Gastroesophageal sphincter (tissue), 4 donors: ENCODE data around the gene CD320. TPM values are rescaled to one million over a fixed set of nuclear protein-coding genes. Genes with fewer than 3 reads are reported as not detected.
"Not testable (repeated sequence)": the region's sequence is repeated elsewhere in the genome, so short reads cannot be mapped to it uniquely, and the experiment has no call there.

Experiments
- ATAC-seq: fragments of 150-250 bp; one replicate; pipeline ENCODE4 v1.9.1; 2016; ENCODE audit warnings: mild to moderate bottlenecking, moderate library complexity
- H3K27ac ChIP-seq, 4 donors: fragments of 200-600 bp; sonication (generic) in 3 of 4; 1 replicate in 3 of 4; 2 replicates in 1 of 4; pipeline ENCODE4 v1.5.1; 2016 to 2019
- H3K27me3 ChIP-seq: fragments of 200-600 bp; sonication (generic); one replicate; pipeline ENCODE4 v1.5.1; 2019
- H3K36me3 ChIP-seq, 2 donors: fragments of 200-600 bp; sonication (generic); one replicate each; pipeline ENCODE4 v1.5.1; 2019; ENCODE audit warnings: control low read depth in 1 of 2
- H3K4me1 ChIP-seq, 3 donors: fragments of 200-600 bp; sonication (generic); 1 replicate in 2 of 3; 2 replicates in 1 of 3; pipeline ENCODE4 v1.5.1; 2016 to 2019; ENCODE audit warnings: control low read depth in 2 of 3
- H3K4me3 ChIP-seq, 2 donors: fragments of 200-600 bp; sonication (generic); one replicate each; pipeline ENCODE4 v1.5.1; 2019; ENCODE audit warnings: mild to moderate bottlenecking in 1 of 2, moderate library complexity in 1 of 2
- H3K9me3 ChIP-seq, 3 donors: fragments of 200-600 bp; sonication (generic); one replicate each; pipeline ENCODE4 v1.5.1; 2017 to 2019; ENCODE audit warnings: control low read depth in 2 of 3
- CTCF ChIP-seq, 4 experiments: fragments of 200-600 bp in 2 of 4; fragments of 450-650 bp in 2 of 4; sonication (generic) in 1 of 4; IDR thresholded peaks; one replicate each; pipeline ENCODE4 v1.5.1; 2017 to 2019; ENCODE audit warnings: antibody characterized with exemption in 4 of 4, mild to moderate bottlenecking in 2 of 4, moderate library complexity in 2 of 4
- EP300 ChIP-seq: sonication (generic); formaldehyde crosslinking; IDR thresholded peaks from one replicate; pipeline ENCODE4 v1.6.1; 2017; ENCODE audit warnings: antibody characterized with exemption, mild to moderate bottlenecking
- POLR2A ChIP-seq, 2 donors: fragments of 450-650 bp; IDR thresholded peaks; one replicate each; pipeline ENCODE4 v1.6.1; 2017; ENCODE audit warnings: antibody characterized with exemption in 2 of 2, mild to moderate bottlenecking in 2 of 2, moderate library complexity in 1 of 2
- POLR2AphosphoS5 ChIP-seq: sonication (generic); formaldehyde crosslinking; IDR thresholded peaks from one replicate; pipeline ENCODE4 v1.6.1; 2017; ENCODE audit warnings: antibody characterized with exemption
- WGBS, 2 donors: methylation state at CpG; one replicate each; pipeline ENCODE4 v1.1.5; 2018; ENCODE audit warnings: low coverage in 1 of 2; 5-methylcytosine and 5-hydroxymethylcytosine counted together
- total RNA-seq, 4 donors: library from RNA; depleted of rRNA; stranded (reverse); fragments of >200 nt; gene quantifications; one replicate each; pipeline ENCODE4 v1.1.0, GENCODE V29; 2016

CD320 gene
- total RNA-seq, 4 donors from 2014 or later = 25.4 to 58.5 (median 40.8) TPM

GRCh38 chr19:8319807-8320520 is 11.8 kb upstream of the CD320 start:
- no peak for ATAC-seq
- 64 to 77% methylated on average over 10 to 19 of the region's 19 CpGs for WGBS, 2 donors
- no peak for TF ChIP-seq EP300
- TF ChIP-seq POLR2A (IDR thresholded peaks at IDR 0.05) = no peak
- H3K36me3 ChIP-seq = peaks cover 0 to 56% of the 10 kb centered on the region in 2 donors
- H3K27ac ChIP-seq = peak overlapping the region in 3 of 4 donors; percentile 94 to 99 (median 96)
- no peaks in the 10 kb centered on the region for H3K27me3 ChIP-seq
- no peaks in the 10 kb centered on the region for H3K9me3 ChIP-seq
- H3K4me3 ChIP-seq = peak overlapping the region; percentile 81 to 82
- H3K4me1 ChIP-seq = peaks cover 0 to 52% (median 27%) of the 10 kb centered on the region in 3 donors

- Histone ChIP-seq H3K4me1 (peaks cover 0 to 41% (median 23%) of the 10 kb centered on the region in 3 donors), H3K36me3 (peaks cover 0 to 57% of the 10 kb centered on the region in 2 donors)
- not testable (repeated sequence) for H3K4me3 ChIP-seq, H3K27ac ChIP-seq, H3K9me3 ChIP-seq, ATAC-seq, H3K27me3 ChIP-seq
- 51 to 84% methylated on average over 5 to 7 of the region's 9 CpGs for WGBS, 2 donors
These were observed 10.7 kb upstream of the CD320 start for GRCh38 chr19:8318835-8319234.

GRCh38 chr19:8316351-8317125 is 8.4 kb upstream of the CD320 start:
- no peak overlapping the region for H3K27ac ChIP-seq
- no peak for TF ChIP-seq CTCF (IDR thresholded peaks at IDR 0.05)
- 100% methylated on average over 1 of the region's 14 CpGs; no CpG with 5 or more reads in 1 of the 2 donors for WGBS, 2 donors

GRCh38 chr19:8314981-8315640 is 7.0 kb upstream of the CD320 start:
- 71 to 78% methylated on average over 6 to 10 of the region's 11 CpGs for WGBS, 2 donors
- H3K9me3 ChIP-seq, H3K4me3 ChIP-seq, H3K27ac ChIP-seq, H3K27me3 ChIP-seq, ATAC-seq: not testable (repeated sequence)
- Histone ChIP-seq H3K4me1 (peaks cover 0 to 13% (median 5%) of the 10 kb centered on the region in 3 donors), H3K36me3 (peaks cover 0 to 78% of the 10 kb centered on the region in 2 donors)

More at GRCh38 chr19:8316351-8317125, 8.4 kb upstream of the CD320 start:
- H3K36me3 ChIP-seq = peaks cover 0 to 63% of the 10 kb centered on the region in 2 donors
- H3K4me1 ChIP-seq = peaks cover 0 to 20% (median 11%) of the 10 kb centered on the region in 3 donors
- no peaks in the 10 kb centered on the region for H3K27me3 ChIP-seq
- ATAC-seq = no peak
- no peak overlapping the region for H3K4me3 ChIP-seq
- no peaks in the 10 kb centered on the region for H3K9me3 ChIP-seq

GRCh38 chr19:8311461-8312260 is 3.5 kb upstream of the CD320 start:
- Histone ChIP-seq H3K36me3 (peaks cover 0 to 77% of the 10 kb centered on the region in 2 donors), H3K27ac (peak overlapping the region in 2 of 4 donors; percentile 10 to 31), H3K4me1 (peaks cover 0 to 31% (median 10%) of the 10 kb centered on the region in 3 donors), H3K9me3 (no peaks in the 10 kb centered on the region), H3K4me3 (no peak overlapping the region), H3K27me3 (no peaks in the 10 kb centered on the region)
- TF ChIP-seq POLR2AphosphoS5 = no peak
- TF ChIP-seq EP300 = no peak
- TF ChIP-seq POLR2A (IDR thresholded peaks at IDR 0.05) = no peak
- no peak for TF ChIP-seq CTCF (IDR thresholded peaks at IDR 0.05)
- 61 to 68% methylated on average over 3 to 4 of the region's 16 CpGs for WGBS, 2 donors
- ATAC-seq = no peak
